Measurements from ENCODE around the gene CCDC117. TPM values are rescaled to one million over a fixed set of nuclear protein-coding genes. Genes with fewer than 3 reads are reported as not detected.

The CCDC117 gene
- total and polyA plus RNA-seq, 8 donors, result 5.1 to 15.7 (median 8.8) TPM

DNA sequence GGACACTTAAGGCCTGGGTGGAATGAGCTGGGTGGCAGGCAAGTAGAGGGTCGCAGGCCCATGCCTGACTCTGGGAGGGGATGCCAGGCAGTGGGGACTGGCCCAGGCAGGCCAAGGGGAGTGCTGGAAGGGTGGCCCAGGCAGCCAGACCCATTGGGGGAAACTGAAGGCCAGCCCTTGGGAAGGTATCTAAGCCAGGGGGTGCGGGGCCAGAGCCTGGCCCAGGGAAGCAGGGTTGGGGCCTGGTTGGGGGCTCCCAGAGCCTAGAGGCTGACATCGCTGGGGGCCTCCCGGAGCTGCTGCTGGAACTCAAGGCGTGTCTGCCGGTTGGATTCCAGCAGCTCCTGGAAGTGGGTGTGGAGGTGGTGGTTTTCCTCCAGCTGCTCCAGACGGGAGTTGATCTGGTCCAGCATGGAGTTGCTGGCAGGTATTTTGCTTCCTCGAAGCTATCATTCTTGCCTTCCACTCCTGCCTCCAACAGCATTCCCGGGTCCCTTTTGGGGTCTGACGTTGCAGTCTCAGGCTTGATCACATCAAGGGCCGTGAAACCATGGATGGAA, 63.2 kb downstream of the CCDC117 start:
- 86 to 89% methylated on average over 11 of the region's 11 CpGs for WGBS, 2 donors
- ATAC-seq, result no peak
- intact Hi-C loops (cut with DNase I), result loop anchor here in 2 of 3 donors (10.0 kb wide), 1 partner anchor 231 kb away; no protein-coding TSS in a partner anchor

GRCh38 chr22:28837640-28838039, 65.1 kb downstream of the CCDC117 start:
- H3K4me1 ChIP-seq, result no peaks in the 10 kb centered on the region
- intact Hi-C loops (cut with DNase I), result loop anchor here in 2 of 3 donors (10.0 kb wide), 1 partner anchor 233 kb away; no protein-coding TSS in a partner anchor
- TF ChIP-seq CTCF (IDR thresholded peaks at IDR 0.05), result no peak
- ATAC-seq, result no peak
- H3K4me3 ChIP-seq, result no peak overlapping the region
- H3K27me3 ChIP-seq, result no peaks in the 10 kb centered on the region
- H3K9me3 ChIP-seq, result no peaks in the 10 kb centered on the region
- WGBS, 2 donors, result 94 to 96% methylated on average over 6 of the region's 6 CpGs
- H3K36me3 ChIP-seq, result no peaks in the 10 kb centered on the region
- FAIRE-seq, result no peak
- no peak overlapping the region for H3K27ac ChIP-seq
- DNase-seq, result peak in 1 of 6 donors; percentile 29

More for the DNA sequence above, 63.2 kb downstream of the CCDC117 start:
- Histone ChIP-seq H3K27me3 (no peaks in the 10 kb centered on the region), H3K27ac (no peak overlapping the region), H3K4me3 (no peak overlapping the region), H3K9me3 (no peaks in the 10 kb centered on the region), H3K4me1 (no peaks in the 10 kb centered on the region), H3K36me3 (no peaks in the 10 kb centered on the region)
- TF ChIP-seq CTCF (IDR thresholded peaks at IDR 0.05), result no peak
- no peak for FAIRE-seq
- peak in 1 of 6 donors; percentile 53 for DNase-seq

Other genes starting within 250 kb of the CCDC117 start
- 10 to 100 TPM; 10.3 to 18.6 (median 12.4) TPM for gene TTC28, start 92.9 kb upstream of the CCDC117 start, total RNA-seq
- gene TTC28, start 92.9 kb upstream of the CCDC117 start, polyA plus RNA-seq, result 1 to 10 TPM; 2.2 to 6.8 TPM
- 1 to 10 TPM in 5 of 6 donors, under 1 TPM in 1; 0.83 to 4.6 (median 2.3) TPM for gene CHEK2, start 30.9 kb upstream of the CCDC117 start, total RNA-seq
- gene CHEK2, start 30.9 kb upstream of the CCDC117 start, polyA plus RNA-seq, result 1 to 10 TPM; 3.2 to 4.0 TPM
- gene HSCB, start 30.7 kb upstream of the CCDC117 start, total RNA-seq, result 1 to 10 TPM; 7.0 to 9.3 (median 7.8) TPM
- gene HSCB, start 30.7 kb upstream of the CCDC117 start, polyA plus RNA-seq, result 10 to 100 TPM; 14.1 to 17.7 TPM
- 100 to 1,000 TPM; 505 to 974 (median 718) TPM for gene XBP1, start 27.9 kb downstream of the CCDC117 start, total RNA-seq
- gene XBP1, start 27.9 kb downstream of the CCDC117 start, polyA plus RNA-seq, result 100 to 1,000 TPM; 178 to 250 TPM
- gene ZNRF3, start 110.9 kb downstream of the CCDC117 start, total RNA-seq, result 1 to 10 TPM; 3.0 to 6.8 (median 4.9) TPM
- 1 to 10 TPM; 2.4 to 3.1 TPM for gene ZNRF3, start 110.9 kb downstream of the CCDC117 start, polyA plus RNA-seq